Measurements from ENCODE around the gene CACNG6.

Gene CACNG6

DNA sequence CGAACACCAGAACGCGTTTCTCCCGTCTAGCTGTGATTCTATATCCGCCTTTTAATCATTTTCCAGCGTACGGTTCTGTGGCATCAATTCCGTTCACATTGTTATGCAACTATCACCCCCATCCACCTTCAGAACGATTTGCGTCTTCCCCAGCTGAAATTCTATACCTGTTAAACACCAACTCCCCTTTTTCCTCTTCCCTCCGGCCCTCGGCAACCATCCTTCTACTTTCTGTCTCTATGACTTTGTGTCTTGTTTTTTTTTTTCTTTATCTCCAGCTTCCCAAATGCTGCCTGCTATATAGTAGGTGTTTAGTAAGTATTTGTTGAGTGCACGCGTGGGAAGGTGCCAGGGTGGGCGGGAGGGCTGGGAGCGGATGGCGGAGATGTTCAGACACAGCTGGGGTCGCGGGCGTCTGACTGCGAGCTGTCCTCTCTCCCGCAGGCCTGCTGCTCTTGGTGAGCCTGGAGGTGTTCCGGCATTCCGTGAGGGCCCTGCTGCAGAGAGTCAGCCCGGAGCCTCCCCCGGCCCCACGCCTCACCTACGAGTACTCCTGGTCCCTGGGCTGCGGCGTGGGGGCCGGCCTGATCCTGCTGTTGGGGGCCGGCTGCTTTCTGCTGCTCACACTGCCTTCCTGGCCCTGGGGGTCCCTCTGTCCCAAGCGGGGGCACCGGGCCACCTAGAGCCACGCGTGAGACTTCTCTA lies 20.2 kb downstream of the CACNG6 start:
- FAIRE-seq (no peak), DNase-seq (ENCODE audit: insufficient read length) (no peak)
- TF ChIP-seq TAF1 (IDR thresholded peaks at IDR 0.05; ENCODE audit: borderline replicate concordance, low read depth, low read length) = no peak
- no peak for TF ChIP-seq POLR2AphosphoS5 (IDR thresholded peaks at IDR 0.05; ENCODE audit: low read depth, low read length)
- no peak for TF ChIP-seq POLR2A (IDR thresholded peaks at IDR 0.05; ENCODE audit: low read depth, low read length)

DNA sequence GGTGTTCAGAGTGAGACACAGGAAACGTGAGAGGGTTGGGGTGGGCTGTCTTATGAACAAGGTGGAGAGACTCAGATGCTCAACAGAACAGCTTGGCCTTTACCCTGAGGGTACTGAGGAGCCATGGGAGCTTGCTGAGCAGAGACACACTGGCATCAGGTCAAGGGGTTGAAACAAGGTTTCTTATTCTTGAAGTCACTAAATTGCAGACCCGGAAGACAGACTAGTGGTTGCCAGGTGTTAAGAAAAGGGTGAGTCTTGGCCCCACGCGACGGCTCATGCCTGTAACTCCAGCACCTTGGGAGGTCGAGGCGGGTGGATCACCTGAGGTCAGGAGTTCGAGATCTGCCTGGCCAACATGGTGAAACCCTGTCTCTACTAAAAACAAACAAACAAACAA lies 22.4 kb downstream of the CACNG6 start:
- no peak for DNase-seq (ENCODE audit: insufficient read length)
- no peak for FAIRE-seq
- TF ChIP-seq POLR2A (IDR thresholded peaks at IDR 0.05; ENCODE audit: low read depth, low read length) (no peak), TAF1 (IDR thresholded peaks at IDR 0.05; ENCODE audit: borderline replicate concordance, low read depth, low read length) (no peak), POLR2AphosphoS5 (IDR thresholded peaks at IDR 0.05; ENCODE audit: low read depth, low read length) (no peak)

DNA sequence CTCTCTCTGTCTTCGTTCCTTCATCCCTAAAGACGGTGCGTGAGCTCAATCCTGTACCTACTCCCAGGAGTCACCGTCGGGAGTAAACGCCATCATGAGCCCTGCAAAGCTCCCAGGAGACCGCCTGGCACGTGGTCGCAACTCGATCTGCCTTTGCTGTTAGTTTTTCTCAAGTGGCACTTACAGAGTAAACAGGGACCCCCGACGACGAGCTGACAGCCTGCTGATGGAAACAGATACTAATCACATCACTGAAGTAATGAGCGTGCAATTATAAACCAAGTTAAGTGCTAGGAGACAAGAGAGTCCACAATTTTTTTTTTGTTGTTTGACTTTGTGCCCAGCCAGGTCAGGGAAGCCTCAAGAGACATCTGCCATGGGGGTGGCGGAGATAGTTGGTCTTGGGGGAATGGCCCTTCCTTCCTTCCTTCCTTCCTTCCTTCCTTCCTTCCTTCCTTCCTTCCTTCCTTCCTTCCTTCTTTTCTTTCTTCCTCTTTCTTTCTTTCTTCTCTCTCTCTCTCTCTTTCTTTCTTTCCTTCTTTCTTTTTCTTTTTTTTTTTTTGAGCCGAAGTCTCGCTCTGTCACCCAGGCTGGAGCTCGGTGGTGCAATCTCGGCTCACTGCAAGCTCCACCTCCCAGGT lies 23.6 kb downstream of the CACNG6 start:
- no peak for TF ChIP-seq POLR2A (IDR thresholded peaks at IDR 0.05; ENCODE audit: low read depth, low read length)
- TF ChIP-seq TAF1 (IDR thresholded peaks at IDR 0.05; ENCODE audit: borderline replicate concordance, low read depth, low read length) = no peak
- TF ChIP-seq POLR2AphosphoS5 (IDR thresholded peaks at IDR 0.05; ENCODE audit: low read depth, low read length) = no peak
- DNase-seq (ENCODE audit: insufficient read length) = no peak
- FAIRE-seq = no peak

DNA sequence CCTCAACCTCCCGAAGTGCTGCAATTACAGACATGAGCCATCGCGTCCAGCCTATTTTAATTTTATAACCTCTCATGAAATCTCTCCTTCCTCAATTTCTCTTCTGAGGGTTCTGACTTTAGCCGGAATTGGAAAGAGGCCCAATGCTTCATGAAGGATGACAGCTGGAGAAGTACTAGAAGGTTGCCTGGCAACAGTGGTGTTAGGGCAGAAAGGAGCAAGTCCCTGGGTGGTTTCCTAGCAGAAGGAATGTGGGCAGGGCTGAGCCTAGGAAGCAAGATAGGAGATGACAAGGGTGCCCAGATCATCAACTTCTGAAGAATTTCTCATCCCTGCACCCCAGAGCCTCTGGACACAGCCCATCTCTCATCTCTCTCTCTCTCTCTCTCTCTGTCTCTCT lies 25.8 kb downstream of the CACNG6 start:
- FAIRE-seq (no peak), DNase-seq (ENCODE audit: insufficient read length) (no peak)
- TF ChIP-seq POLR2AphosphoS5 (IDR thresholded peaks at IDR 0.05; ENCODE audit: low read depth, low read length) (no peak), POLR2A (IDR thresholded peaks at IDR 0.05; ENCODE audit: low read depth, low read length) (no peak), TAF1 (IDR thresholded peaks at IDR 0.05; ENCODE audit: borderline replicate concordance, low read depth, low read length) (no peak)

DNA sequence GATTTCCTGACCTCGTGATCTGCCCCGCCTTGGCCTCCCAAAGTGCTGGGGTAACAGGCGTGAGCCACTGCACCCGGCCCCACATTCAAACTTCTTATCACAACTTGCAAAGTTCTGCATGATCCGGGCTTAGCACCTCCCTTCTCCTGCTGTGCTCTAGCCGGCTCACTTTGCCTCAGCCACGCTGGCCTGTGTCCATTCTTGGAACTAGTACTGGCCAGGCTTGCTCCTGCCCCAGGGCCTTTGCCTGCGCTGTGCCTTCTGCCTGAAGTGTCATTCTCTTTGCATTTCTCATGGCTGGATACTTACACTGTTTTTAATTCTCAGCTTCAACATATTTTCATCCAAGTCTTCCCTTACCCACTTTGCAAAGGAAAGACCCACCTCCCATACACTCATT lies 29.9 kb downstream of the CACNG6 start:
- TF ChIP-seq POLR2AphosphoS5 (IDR thresholded peaks at IDR 0.05; ENCODE audit: low read depth, low read length) (no peak), TAF1 (IDR thresholded peaks at IDR 0.05; ENCODE audit: borderline replicate concordance, low read depth, low read length) (no peak), POLR2A (IDR thresholded peaks at IDR 0.05; ENCODE audit: low read depth, low read length) (no peak)
- FAIRE-seq (no peak), DNase-seq (ENCODE audit: insufficient read length) (no peak)

- TF ChIP-seq TAF1 (IDR thresholded peaks at IDR 0.05; ENCODE audit: borderline replicate concordance, low read depth, low read length) = no peak
- no peak for TF ChIP-seq POLR2AphosphoS5 (IDR thresholded peaks at IDR 0.05; ENCODE audit: low read depth, low read length)
- no peak for TF ChIP-seq POLR2A (IDR thresholded peaks at IDR 0.05; ENCODE audit: low read depth, low read length)
- DNase-seq (ENCODE audit: insufficient read length) (no peak), FAIRE-seq (no peak)
Observed at GRCh38 chr19:54021932-54022331, 30.5 kb downstream of the CACNG6 start.

GRCh38 chr19:54023191-54023590 lies 31.8 kb downstream of the CACNG6 start:
- DNase-seq (ENCODE audit: insufficient read length) (no peak), FAIRE-seq (no peak)
- TF ChIP-seq POLR2AphosphoS5 (IDR thresholded peaks at IDR 0.05; ENCODE audit: low read depth, low read length) = no peak
- no peak for TF ChIP-seq POLR2A (IDR thresholded peaks at IDR 0.05; ENCODE audit: low read depth, low read length)
- no peak for TF ChIP-seq TAF1 (IDR thresholded peaks at IDR 0.05; ENCODE audit: borderline replicate concordance, low read depth, low read length)

DNA sequence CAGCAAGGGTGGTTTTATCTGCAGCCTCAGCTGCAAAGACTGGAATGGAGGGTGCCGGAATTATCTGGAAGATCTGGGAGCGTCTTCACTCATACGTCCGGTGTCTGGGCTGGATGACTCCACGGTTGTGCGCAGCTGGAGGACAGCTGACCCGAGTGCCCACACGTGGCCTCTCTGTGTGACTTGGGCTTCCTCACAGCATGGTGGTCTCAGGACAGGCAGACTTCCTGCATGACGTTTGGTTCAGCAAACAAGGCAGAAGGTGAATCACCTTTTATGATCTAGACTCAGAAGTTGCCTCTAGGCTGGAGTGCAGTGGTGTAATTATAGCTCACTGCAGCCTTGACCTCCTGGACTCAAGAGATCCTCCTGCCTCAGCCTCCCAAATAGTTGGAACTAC lies 33.2 kb downstream of the CACNG6 start:
- no peak for TF ChIP-seq POLR2A (IDR thresholded peaks at IDR 0.05; ENCODE audit: low read depth, low read length)
- FAIRE-seq (no peak), DNase-seq (ENCODE audit: insufficient read length) (no peak)

DNA sequence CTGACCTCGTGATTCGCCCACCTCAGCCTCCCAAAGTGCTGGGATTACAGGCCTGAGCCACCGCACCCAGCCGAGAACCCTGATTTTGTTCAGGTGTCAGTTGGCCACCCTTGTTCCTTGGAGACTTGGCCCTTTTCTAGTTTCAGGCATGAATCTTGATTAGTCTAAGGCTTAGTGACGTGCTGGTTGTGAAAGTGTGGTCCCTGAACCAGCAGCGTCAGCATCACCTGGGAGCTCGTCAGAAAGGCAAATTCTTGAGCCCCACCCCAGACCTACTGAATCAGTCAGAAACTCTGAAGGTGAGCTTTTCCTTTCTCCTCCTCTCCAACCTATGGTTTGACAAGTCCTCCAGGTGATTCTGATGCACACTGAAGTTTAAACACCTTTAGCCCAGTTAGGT lies 35.2 kb downstream of the CACNG6 start:
- TF ChIP-seq POLR2AphosphoS5 (IDR thresholded peaks at IDR 0.05; ENCODE audit: low read depth, low read length) = no peak
- no peak for TF ChIP-seq TAF1 (IDR thresholded peaks at IDR 0.05; ENCODE audit: borderline replicate concordance, low read depth, low read length)
- TF ChIP-seq POLR2A (IDR thresholded peaks at IDR 0.05; ENCODE audit: low read depth, low read length) = no peak
- DNase-seq (ENCODE audit: insufficient read length) (no peak), FAIRE-seq (no peak)

- DNase-seq (ENCODE audit: insufficient read length) (no peak), FAIRE-seq (no peak)
- TF ChIP-seq POLR2A (IDR thresholded peaks at IDR 0.05; ENCODE audit: low read depth, low read length) = no peak
- TF ChIP-seq POLR2AphosphoS5 (IDR thresholded peaks at IDR 0.05; ENCODE audit: low read depth, low read length) = no peak
- TF ChIP-seq TAF1 (IDR thresholded peaks at IDR 0.05; ENCODE audit: borderline replicate concordance, low read depth, low read length) = no peak
Observed at GRCh38 chr19:54029301-54029700, 37.9 kb downstream of the CACNG6 start.

GRCh38 chr19:54029930-54030490 lies 38.6 kb downstream of the CACNG6 start:
- DNase-seq (ENCODE audit: insufficient read length) (no peak), FAIRE-seq (no peak)
- no peak for TF ChIP-seq TAF1 (IDR thresholded peaks at IDR 0.05; ENCODE audit: borderline replicate concordance, low read depth, low read length)
- no peak for TF ChIP-seq POLR2A (IDR thresholded peaks at IDR 0.05; ENCODE audit: low read depth, low read length)
- TF ChIP-seq POLR2AphosphoS5 (IDR thresholded peaks at IDR 0.05; ENCODE audit: low read depth, low read length) = no peak
